ENCODE results near the gene BCL7B. TPM values are rescaled to one million over a fixed set of nuclear protein-coding genes. Genes with fewer than 3 reads are reported as not detected.

BCL7B gene
- total and polyA plus RNA-seq, 2 of the 13 experiments (the other 11 are each of a cell fraction or from before 2014, with no cell fraction given): 24.3 to 38.2 TPM

DNA sequence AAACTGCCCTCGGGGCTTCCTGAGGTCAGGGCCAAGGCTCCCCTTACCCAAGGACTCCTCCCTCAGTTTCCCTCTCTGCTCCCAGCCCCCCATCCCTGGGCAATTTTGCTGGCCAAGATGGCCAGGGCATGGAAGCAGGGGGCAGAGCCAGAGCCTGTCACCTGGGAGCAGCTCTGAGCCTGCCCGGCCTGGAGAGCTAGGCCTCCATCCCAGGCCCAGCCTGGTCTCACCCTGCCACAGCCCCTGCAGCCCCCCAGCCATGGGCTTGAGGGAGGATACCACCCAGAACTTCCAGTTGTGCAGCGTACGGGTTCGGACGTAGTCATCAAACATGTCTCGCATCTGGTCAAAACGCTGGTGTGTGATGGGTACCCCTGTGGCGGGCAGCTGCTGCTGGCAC lies 37.9 kb upstream of the BCL7B start:
- Histone ChIP-seq H3K27me3 (ENCODE audit: control insufficient read depth in 1 of 2, insufficient read depth in 2 of 2, low read length in 2 of 2) (no peaks in the 10 kb centered on the region), H3K9ac (ENCODE audit: insufficient read depth, low read depth, low read length) (no peak overlapping the region), H3K27ac (ENCODE audit: extremely low read length, insufficient read depth, low read length) (no peak overlapping the region), H3K36me3 (replicated peaks in 1 of 2; ENCODE audit: control insufficient read depth in 1 of 2, insufficient read depth in 2 of 2, low read length in 2 of 2) (peaks cover 11 to 31% of the 10 kb centered on the region in 2 experiments), H3K4me3 (replicated peaks in 1 of 3; ENCODE audit: insufficient read depth in 1 of 3, low read depth in 2 of 3, low read length in 3 of 3) (no peak overlapping the region), H3K4me1 (ENCODE audit: insufficient read depth, low read length) (no peaks in the 10 kb centered on the region), H3K79me2 (ENCODE audit: insufficient read depth, low read length) (no peaks in the 10 kb centered on the region), H3K9me3 (ENCODE audit: low read length) (no peaks in the 10 kb centered on the region), H2AFZ (ENCODE audit: low read length) (no peak overlapping the region), H3K4me2 (ENCODE audit: low read depth, low read length) (no peak overlapping the region), H4K20me1 (ENCODE audit: insufficient read depth, low read length) (peaks cover 29% of the 10 kb centered on the region)
- FAIRE-seq (no peak), ATAC-seq (no peak), DNase-seq (ENCODE audit: low spot score) (no peak)
- no TSS peak for BruUV-seq (replicated peaks)
- whole genome bisulfite sequencing (ENCODE audit: low lambda C conversion rate): 100% methylated on average over 1 of the region's 9 CpGs
- intact Hi-C loops (cut with micrococcal nuclease; ENCODE audit: unreplicated experiment) (no loop called here), in situ Hi-C loops (cut with HindIII; ENCODE audit: extremely low pct_ligation_motif_present, low pct_unique_long_range_greater_than_20kb) (no loop called here)
- ChIA-PET CTCF (ENCODE audit: low intra/inter-chr PET ratio, low total read pairs) (no interaction called here), POLR2A (interaction anchor here (1.3 to 1.6 kb wide), 3 partner anchors 8 to 17 kb away, joined by 3 to 8 read pairs (median 4); no protein-coding TSS in a partner anchor)
- TF ChIP-seq MAF1 (CRISPR knock-in tag; IDR thresholded peaks at IDR 0.05; ENCODE audit: borderline replicate concordance) (no peak), FUBP1 (CRISPR knock-in tag; IDR thresholded peaks at IDR 0.05; ENCODE audit: borderline replicate concordance) (no peak), RBFOX2 (IDR thresholded peaks at IDR 0.05; ENCODE audit: low read depth, low read length) (0 out of 2 replicates have a peak, but pooled peaks have one; percentile 4), THAP9 (CRISPR knock-in tag; IDR thresholded peaks at IDR 0.05; ENCODE audit: borderline replicate concordance) (no peak), GATAD2A (CRISPR knock-in tag; IDR thresholded peaks at IDR 0.05) (no peak), HBP1 (CRISPR knock-in tag; IDR thresholded peaks at IDR 0.05; ENCODE audit: low read depth) (no peak), ELF4 (CRISPR knock-in tag; IDR thresholded peaks at IDR 0.05; ENCODE audit: borderline replicate concordance) (no peak), ZSCAN30 (CRISPR knock-in tag; IDR thresholded peaks at IDR 0.05) (no peak), AGO2 (optimal IDR thresholded peaks at IDR 0.05; ENCODE audit: low read depth, low read length) (peak; percentile 31), ZNF746 (CRISPR knock-in tag; IDR thresholded peaks at IDR 0.05) (no peak), POLR2G (IDR thresholded peaks at IDR 0.05; ENCODE audit: low read depth, low read length) (peak; percentile 4; the same call in 1 of the 2 replicates), AGO1 (IDR thresholded peaks at IDR 0.05; ENCODE audit: low read depth, low read length, poor library complexity, severe bottlenecking) (no peak), GFI1 (CRISPR knock-in tag; IDR thresholded peaks at IDR 0.05; ENCODE audit: borderline replicate concordance) (no peak), SOX6 (IDR thresholded peaks at IDR 0.05) (no peak), SOX6 (CRISPR knock-in tag; IDR thresholded peaks at IDR 0.05) (no peak)
- TF ChIP-seq, protein P1, sequence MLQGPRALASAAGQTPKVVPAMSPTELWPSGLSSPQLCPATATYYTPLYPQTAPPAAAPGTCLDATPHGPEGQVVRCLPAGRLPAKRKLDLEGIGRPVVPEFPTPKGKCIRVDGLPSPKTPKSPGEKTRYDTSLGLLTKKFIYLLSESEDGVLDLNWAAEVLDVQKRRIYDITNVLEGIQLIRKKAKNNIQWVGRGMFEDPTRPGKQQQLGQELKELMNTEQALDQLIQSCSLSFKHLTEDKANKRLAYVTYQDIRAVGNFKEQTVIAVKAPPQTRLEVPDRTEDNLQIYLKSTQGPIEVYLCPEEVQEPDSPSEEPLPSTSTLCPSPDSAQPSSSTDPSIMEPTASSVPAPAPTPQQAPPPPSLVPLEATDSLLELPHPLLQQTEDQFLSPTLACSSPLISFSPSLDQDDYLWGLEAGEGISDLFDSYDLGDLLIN (CRISPR knock-in tag; IDR thresholded peaks at IDR 0.05; ENCODE audit: borderline replicate concordance): no peak
- TF ChIP-seq, protein P2, sequence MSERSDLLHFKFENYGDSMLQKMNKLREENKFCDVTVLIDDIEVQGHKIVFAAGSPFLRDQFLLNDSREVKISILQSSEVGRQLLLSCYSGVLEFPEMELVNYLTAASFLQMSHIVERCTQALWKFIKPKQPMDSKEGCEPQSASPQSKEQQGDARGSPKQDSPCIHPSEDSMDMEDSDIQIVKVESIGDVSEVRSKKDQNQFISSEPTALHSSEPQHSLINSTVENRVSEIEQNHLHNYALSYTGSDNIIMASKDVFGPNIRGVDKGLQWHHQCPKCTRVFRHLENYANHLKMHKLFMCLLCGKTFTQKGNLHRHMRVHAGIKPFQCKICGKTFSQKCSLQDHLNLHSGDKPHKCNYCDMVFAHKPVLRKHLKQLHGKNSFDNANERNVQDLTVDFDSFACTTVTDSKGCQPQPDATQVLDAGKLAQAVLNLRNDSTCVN (CRISPR knock-in tag; IDR thresholded peaks at IDR 0.05; ENCODE audit: borderline replicate concordance): no peak
